C4-2B (cell line): ENCODE measurements around the gene VOPP1.
A peak's percentile ranks its signal among the peaks of the same experiment; 100 is the strongest.

Source experiments
- H3K27ac ChIP-seq: fragments of 450-650 bp; 2 replicates; pipeline ENCODE4 v1.5.1; 2017
- CTCF ChIP-seq: fragments of 450-650 bp; conservative IDR thresholded peaks from 2 replicates; pipeline ENCODE4 v1.5.1; 2017; ENCODE audit warnings: mild to moderate bottlenecking
- ZFX ChIP-seq: fragments of 450-650 bp; IDR thresholded peaks from 2 replicates; pipeline ENCODE4 v1.6.1; 2017

VOPP1 gene

GRCh38 chr7:55593515-55594318 is 21.4 kb upstream of the VOPP1 start:
- TF ChIP-seq CTCF (peak; percentile 97), ZFX (no peak)
- no peak overlapping the region for H3K27ac ChIP-seq

- no peak for TF ChIP-seq CTCF
- no peak for TF ChIP-seq ZFX
- H3K27ac ChIP-seq, result no peak overlapping the region
Measured at GRCh38 chr7:55593172-55593514, 20.8 kb upstream of the VOPP1 start.

- no peak for TF ChIP-seq ZFX
- TF ChIP-seq CTCF, result no peak
- H3K27ac ChIP-seq, result no peak overlapping the region
Measured at GRCh38 chr7:55592492-55592891, 20.2 kb upstream of the VOPP1 start.

GRCh38 chr7:55591282-55591931 is 19.1 kb upstream of the VOPP1 start:
- TF ChIP-seq CTCF, result no peak
- no peak for TF ChIP-seq ZFX
- H3K27ac ChIP-seq, result no peak overlapping the region

- no peak overlapping the region for H3K27ac ChIP-seq
- TF ChIP-seq ZFX (no peak), CTCF (no peak)
Measured at GRCh38 chr7:55590517-55591281, 18.4 kb upstream of the VOPP1 start.

GRCh38 chr7:55589905-55590304 is 17.6 kb upstream of the VOPP1 start:
- TF ChIP-seq ZFX, result no peak
- TF ChIP-seq CTCF, result no peak
- H3K27ac ChIP-seq, result no peak overlapping the region
